ENCODE results near the gene EPHA3. TPM values are rescaled to one million over a fixed set of nuclear protein-coding genes. Genes with fewer than 3 reads are reported as not detected.
"Not testable (repeated sequence)": the region's sequence is repeated elsewhere in the genome, so short reads cannot be mapped to it uniquely, and the experiment has no call there.

Gene EPHA3
- total and polyA plus RNA-seq, 2 donors from 2014 or later = 0.19 to 6.5 TPM

- H3K4me1 ChIP-seq (ENCODE audit: control insufficient read depth in 2 of 3, insufficient read depth in 2 of 3, low read depth in 1 of 3, low read length in 3 of 3) = no peaks in the 10 kb centered on the region
- no peak overlapping the region for H3K27ac ChIP-seq (ENCODE audit: low read depth in 2 of 2, low read length in 2 of 2)
- TF ChIP-seq, protein P1, sequence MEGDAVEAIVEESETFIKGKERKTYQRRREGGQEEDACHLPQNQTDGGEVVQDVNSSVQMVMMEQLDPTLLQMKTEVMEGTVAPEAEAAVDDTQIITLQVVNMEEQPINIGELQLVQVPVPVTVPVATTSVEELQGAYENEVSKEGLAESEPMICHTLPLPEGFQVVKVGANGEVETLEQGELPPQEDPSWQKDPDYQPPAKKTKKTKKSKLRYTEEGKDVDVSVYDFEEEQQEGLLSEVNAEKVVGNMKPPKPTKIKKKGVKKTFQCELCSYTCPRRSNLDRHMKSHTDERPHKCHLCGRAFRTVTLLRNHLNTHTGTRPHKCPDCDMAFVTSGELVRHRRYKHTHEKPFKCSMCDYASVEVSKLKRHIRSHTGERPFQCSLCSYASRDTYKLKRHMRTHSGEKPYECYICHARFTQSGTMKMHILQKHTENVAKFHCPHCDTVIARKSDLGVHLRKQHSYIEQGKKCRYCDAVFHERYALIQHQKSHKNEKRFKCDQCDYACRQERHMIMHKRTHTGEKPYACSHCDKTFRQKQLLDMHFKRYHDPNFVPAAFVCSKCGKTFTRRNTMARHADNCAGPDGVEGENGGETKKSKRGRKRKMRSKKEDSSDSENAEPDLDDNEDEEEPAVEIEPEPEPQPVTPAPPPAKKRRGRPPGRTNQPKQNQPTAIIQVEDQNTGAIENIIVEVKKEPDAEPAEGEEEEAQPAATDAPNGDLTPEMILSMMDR (IDR thresholded peaks at IDR 0.05; ENCODE audit: borderline replicate concordance, extremely low read depth, insufficient read depth) = no peak
- DNase-seq = no peak
- intact Hi-C loops (cut with DNase I) = no loop called here
- no peaks in the 10 kb centered on the region for H3K9me3 ChIP-seq (ENCODE audit: control insufficient read depth in 2 of 3, insufficient read depth in 1 of 3, low read length in 3 of 3)
- H3K27me3 ChIP-seq (ENCODE audit: control insufficient read depth, insufficient read depth, low read length) = no peaks in the 10 kb centered on the region
- FAIRE-seq = no peak
- no peak overlapping the region for H3K4me3 ChIP-seq (ENCODE audit: low read length in 3 of 3)
- H3K9ac ChIP-seq (ENCODE audit: low read length in 3 of 3) = no peak overlapping the region
- no peaks in the 10 kb centered on the region for H3K36me3 ChIP-seq (ENCODE audit: control insufficient read depth in 2 of 3, insufficient read depth in 3 of 3, low read length in 3 of 3)
These were observed 225.4 kb downstream of the EPHA3 start for GRCh38 chr3:89332793-89333192.

GRCh38 chr3:89335693-89336092 is 228.3 kb downstream of the EPHA3 start:
- Histone ChIP-seq H3K36me3 (ENCODE audit: control insufficient read depth in 2 of 3, insufficient read depth in 3 of 3, low read length in 3 of 3) (no peaks in the 10 kb centered on the region), H3K9ac (ENCODE audit: low read length in 3 of 3) (no peak overlapping the region), H3K4me3 (ENCODE audit: low read length in 3 of 3) (no peak overlapping the region), H3K27me3 (ENCODE audit: control insufficient read depth, insufficient read depth, low read length) (no peaks in the 10 kb centered on the region), H3K27ac (ENCODE audit: low read depth in 2 of 2, low read length in 2 of 2) (no peak overlapping the region), H3K4me1 (ENCODE audit: control insufficient read depth in 2 of 3, insufficient read depth in 2 of 3, low read depth in 1 of 3, low read length in 3 of 3) (no peaks in the 10 kb centered on the region), H3K9me3 (ENCODE audit: control insufficient read depth in 2 of 3, insufficient read depth in 1 of 3, low read length in 3 of 3) (no peaks in the 10 kb centered on the region)
- intact Hi-C loops (cut with DNase I) = no loop called here
- DNase-seq = no peak
- TF ChIP-seq, protein P1 (IDR thresholded peaks at IDR 0.05; ENCODE audit: borderline replicate concordance, extremely low read depth, insufficient read depth) = no peak
- no peak for FAIRE-seq

GRCh38 chr3:89340408-89340807 is 233.0 kb downstream of the EPHA3 start:
- no peak overlapping the region for H3K27ac ChIP-seq (ENCODE audit: low read depth in 2 of 2, low read length in 2 of 2)
- TF ChIP-seq, protein P1 (IDR thresholded peaks at IDR 0.05; ENCODE audit: borderline replicate concordance, extremely low read depth, insufficient read depth) = no peak
- H3K27me3 ChIP-seq (ENCODE audit: control insufficient read depth, insufficient read depth, low read length) = no peaks in the 10 kb centered on the region
- intact Hi-C loops (cut with DNase I) = no loop called here
- no peaks in the 10 kb centered on the region for H3K4me1 ChIP-seq (ENCODE audit: control insufficient read depth in 2 of 3, insufficient read depth in 2 of 3, low read depth in 1 of 3, low read length in 3 of 3)
- H3K36me3 ChIP-seq (ENCODE audit: control insufficient read depth in 2 of 3, insufficient read depth in 3 of 3, low read length in 3 of 3) = no peaks in the 10 kb centered on the region
- DNase-seq (peak in 1 of 5 donors; percentile 19), FAIRE-seq (no peak)
- H3K9ac ChIP-seq (ENCODE audit: low read length in 3 of 3) = no peak overlapping the region
- no peak overlapping the region for H3K4me3 ChIP-seq (ENCODE audit: low read length in 3 of 3)
- H3K9me3 ChIP-seq (ENCODE audit: control insufficient read depth in 2 of 3, insufficient read depth in 1 of 3, low read length in 3 of 3) = no peaks in the 10 kb centered on the region

GRCh38 chr3:89344076-89344475 is 236.7 kb downstream of the EPHA3 start:
- TF ChIP-seq, protein P1 (IDR thresholded peaks at IDR 0.05; ENCODE audit: borderline replicate concordance, extremely low read depth, insufficient read depth) = no peak
- no peaks in the 10 kb centered on the region for H3K4me1 ChIP-seq (ENCODE audit: control insufficient read depth in 2 of 3, insufficient read depth in 2 of 3, low read depth in 1 of 3, low read length in 3 of 3)
- no peak overlapping the region for H3K27ac ChIP-seq (ENCODE audit: low read depth in 2 of 2, low read length in 2 of 2)
- no peaks in the 10 kb centered on the region for H3K36me3 ChIP-seq (ENCODE audit: control insufficient read depth in 2 of 3, insufficient read depth in 3 of 3, low read length in 3 of 3)
- no peak overlapping the region for H3K4me3 ChIP-seq (ENCODE audit: low read length in 3 of 3)
- no peaks in the 10 kb centered on the region for H3K9me3 ChIP-seq (ENCODE audit: control insufficient read depth in 2 of 3, insufficient read depth in 1 of 3, low read length in 3 of 3)
- H3K9ac ChIP-seq (ENCODE audit: low read length in 3 of 3) = no peak overlapping the region
- no peaks in the 10 kb centered on the region for H3K27me3 ChIP-seq (ENCODE audit: control insufficient read depth, insufficient read depth, low read length)
- DNase-seq = no peak
- FAIRE-seq = no peak
- intact Hi-C loops (cut with DNase I) = no loop called here

GRCh38 chr3:89350935-89351334 is 243.5 kb downstream of the EPHA3 start:
- FAIRE-seq; DNase-seq; H3K27me3 ChIP-seq (ENCODE audit: control insufficient read depth, insufficient read depth, low read length); H3K4me3 ChIP-seq (ENCODE audit: low read length in 3 of 3); H3K9ac ChIP-seq (ENCODE audit: low read length in 3 of 3); intact Hi-C loops (cut with DNase I); H3K4me1 ChIP-seq (ENCODE audit: control insufficient read depth in 2 of 3, insufficient read depth in 2 of 3, low read depth in 1 of 3, low read length in 3 of 3); H3K27ac ChIP-seq (ENCODE audit: low read depth in 2 of 2, low read length in 2 of 2); H3K9me3 ChIP-seq (ENCODE audit: control insufficient read depth in 2 of 3, insufficient read depth in 1 of 3, low read length in 3 of 3); H3K36me3 ChIP-seq (ENCODE audit: control insufficient read depth in 2 of 3, insufficient read depth in 3 of 3, low read length in 3 of 3): not testable (repeated sequence)

All from kidney (tissue), 14 donors.